DOHH2 (cell line): ENCODE results near the gene SLN.

ENCODE experiments used
- EZH2phosphoT487 ChIP-seq: fragments of 200-600 bp; sonication (generic); IDR thresholded peaks from 2 replicates; pipeline ENCODE4 v1.6.1; 2017; ENCODE audit warnings: borderline replicate concordance, mild to moderate bottlenecking, antibody characterized with exemption, low read length, moderate library complexity, mixed read lengths
- TF ChIP-seq, protein P1 (sequence below): fragments of 200-600 bp; sonication (generic); IDR thresholded peaks from one replicate; pipeline ENCODE4 v1.5.1; 2014; ENCODE audit warnings: antibody characterized with exemption, mild to moderate bottlenecking, low read depth, low read length; ENCODE audit not compliant: poor library complexity, severe bottlenecking

DNA sequence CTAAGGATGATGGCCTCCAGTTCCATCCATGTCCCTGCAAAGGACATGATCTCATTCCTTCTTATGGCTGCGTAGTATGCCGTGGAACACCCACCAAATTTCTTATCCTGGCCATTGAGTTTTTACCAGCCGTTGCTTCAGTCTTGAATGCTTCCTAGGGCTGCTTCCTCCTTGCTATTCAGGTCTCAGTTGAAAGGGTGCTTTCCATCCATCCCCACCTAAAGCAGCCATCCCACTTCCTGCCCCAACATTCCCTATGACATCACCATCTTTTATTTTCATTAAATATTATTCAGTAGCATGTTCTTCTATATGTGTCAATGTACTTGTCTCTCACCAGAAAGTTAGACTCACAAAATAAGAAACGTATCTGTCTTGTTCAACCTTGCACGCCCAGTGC, 40.7 kb upstream of the SLN start:
- TF ChIP-seq, protein P1, sequence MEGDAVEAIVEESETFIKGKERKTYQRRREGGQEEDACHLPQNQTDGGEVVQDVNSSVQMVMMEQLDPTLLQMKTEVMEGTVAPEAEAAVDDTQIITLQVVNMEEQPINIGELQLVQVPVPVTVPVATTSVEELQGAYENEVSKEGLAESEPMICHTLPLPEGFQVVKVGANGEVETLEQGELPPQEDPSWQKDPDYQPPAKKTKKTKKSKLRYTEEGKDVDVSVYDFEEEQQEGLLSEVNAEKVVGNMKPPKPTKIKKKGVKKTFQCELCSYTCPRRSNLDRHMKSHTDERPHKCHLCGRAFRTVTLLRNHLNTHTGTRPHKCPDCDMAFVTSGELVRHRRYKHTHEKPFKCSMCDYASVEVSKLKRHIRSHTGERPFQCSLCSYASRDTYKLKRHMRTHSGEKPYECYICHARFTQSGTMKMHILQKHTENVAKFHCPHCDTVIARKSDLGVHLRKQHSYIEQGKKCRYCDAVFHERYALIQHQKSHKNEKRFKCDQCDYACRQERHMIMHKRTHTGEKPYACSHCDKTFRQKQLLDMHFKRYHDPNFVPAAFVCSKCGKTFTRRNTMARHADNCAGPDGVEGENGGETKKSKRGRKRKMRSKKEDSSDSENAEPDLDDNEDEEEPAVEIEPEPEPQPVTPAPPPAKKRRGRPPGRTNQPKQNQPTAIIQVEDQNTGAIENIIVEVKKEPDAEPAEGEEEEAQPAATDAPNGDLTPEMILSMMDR: no peak
- no peak for TF ChIP-seq EZH2phosphoT487
